GM06990 (cell line): Measurements from ENCODE around the gene TBC1D22A.

ENCODE experiments used
- DNase-seq: peaks from one replicate; pipeline ENCODE4 v3.0.0-alpha.2; 2011; ENCODE audit not compliant: insufficient read length; ENCODE audit errors: extremely low read depth
- H3K27me3 ChIP-seq: replicated peaks from 2 replicates; pipeline ENCODE4 v1.6.0; 2011; ENCODE audit warnings: low read length; ENCODE audit not compliant: control insufficient read depth, insufficient read depth
- H3K36me3 ChIP-seq: 2 replicates; pipeline ENCODE4 v1.5.1; 2011; ENCODE audit warnings: low read length; ENCODE audit not compliant: control insufficient read depth, insufficient read depth
- H3K4me3 ChIP-seq: replicated peaks from 2 replicates; pipeline ENCODE4 v1.5.1; 2011; ENCODE audit warnings: low read depth, mild to moderate bottlenecking, control low read depth, low read length
- TF ChIP-seq, protein P1 (sequence below): IDR thresholded peaks from 2 replicates; pipeline ENCODE4 v1.5.1; 2011; ENCODE audit warnings: low read length, control low read depth, mild to moderate bottlenecking, inconsistent platforms; ENCODE audit not compliant: insufficient read depth, poor library complexity, severe bottlenecking

TBC1D22A gene

DNA sequence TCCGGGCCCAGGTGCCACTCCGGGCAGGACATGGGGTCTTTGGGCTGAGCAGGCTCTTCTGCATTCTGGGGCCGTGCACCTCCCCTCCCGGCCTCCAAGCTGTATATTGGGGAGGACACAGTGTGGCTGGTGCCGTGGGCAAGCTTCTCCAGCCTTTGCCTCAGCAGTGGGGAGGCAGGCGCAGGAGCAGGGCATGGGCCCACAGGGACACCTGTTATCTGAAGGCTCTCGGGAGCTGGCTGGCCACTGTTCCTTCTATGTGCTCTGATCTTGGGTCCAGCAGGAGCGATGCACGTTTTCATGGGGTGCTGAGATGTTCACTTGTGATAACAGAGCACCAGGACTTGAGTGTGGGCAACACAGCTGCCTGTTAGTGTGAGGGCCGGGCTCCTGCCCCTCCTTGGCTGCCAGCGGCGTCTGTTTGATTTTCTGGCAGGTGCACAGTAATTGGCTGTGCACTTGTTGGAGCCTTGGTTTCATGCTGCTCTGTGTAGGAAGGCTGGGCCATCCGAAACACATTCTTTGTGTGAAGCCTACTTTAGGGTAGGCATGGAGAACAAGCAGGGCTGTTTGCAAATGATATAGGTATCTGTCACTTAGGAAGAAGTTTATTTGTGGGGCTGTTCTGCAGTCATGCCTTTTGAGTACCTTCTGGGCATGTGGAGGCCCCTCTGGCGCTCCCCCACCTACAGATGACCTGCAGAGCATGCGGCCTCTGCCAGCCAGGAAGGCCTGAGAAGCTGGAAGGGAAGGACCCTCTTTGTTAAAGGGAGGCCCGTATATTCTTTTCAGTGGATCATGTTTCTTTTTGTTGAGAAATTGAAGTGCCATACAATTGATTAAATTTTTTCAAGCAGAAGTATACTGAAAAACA lies 201.5 kb downstream of the TBC1D22A start:
- DNase-seq: no peak
- Histone ChIP-seq H3K4me3 (no peak overlapping the region), H3K36me3 (no peaks in the 10 kb centered on the region; the same call in none of the 2 replicates), H3K27me3 (no peaks in the 10 kb centered on the region)
- TF ChIP-seq, protein P1, sequence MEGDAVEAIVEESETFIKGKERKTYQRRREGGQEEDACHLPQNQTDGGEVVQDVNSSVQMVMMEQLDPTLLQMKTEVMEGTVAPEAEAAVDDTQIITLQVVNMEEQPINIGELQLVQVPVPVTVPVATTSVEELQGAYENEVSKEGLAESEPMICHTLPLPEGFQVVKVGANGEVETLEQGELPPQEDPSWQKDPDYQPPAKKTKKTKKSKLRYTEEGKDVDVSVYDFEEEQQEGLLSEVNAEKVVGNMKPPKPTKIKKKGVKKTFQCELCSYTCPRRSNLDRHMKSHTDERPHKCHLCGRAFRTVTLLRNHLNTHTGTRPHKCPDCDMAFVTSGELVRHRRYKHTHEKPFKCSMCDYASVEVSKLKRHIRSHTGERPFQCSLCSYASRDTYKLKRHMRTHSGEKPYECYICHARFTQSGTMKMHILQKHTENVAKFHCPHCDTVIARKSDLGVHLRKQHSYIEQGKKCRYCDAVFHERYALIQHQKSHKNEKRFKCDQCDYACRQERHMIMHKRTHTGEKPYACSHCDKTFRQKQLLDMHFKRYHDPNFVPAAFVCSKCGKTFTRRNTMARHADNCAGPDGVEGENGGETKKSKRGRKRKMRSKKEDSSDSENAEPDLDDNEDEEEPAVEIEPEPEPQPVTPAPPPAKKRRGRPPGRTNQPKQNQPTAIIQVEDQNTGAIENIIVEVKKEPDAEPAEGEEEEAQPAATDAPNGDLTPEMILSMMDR: no peak

DNA sequence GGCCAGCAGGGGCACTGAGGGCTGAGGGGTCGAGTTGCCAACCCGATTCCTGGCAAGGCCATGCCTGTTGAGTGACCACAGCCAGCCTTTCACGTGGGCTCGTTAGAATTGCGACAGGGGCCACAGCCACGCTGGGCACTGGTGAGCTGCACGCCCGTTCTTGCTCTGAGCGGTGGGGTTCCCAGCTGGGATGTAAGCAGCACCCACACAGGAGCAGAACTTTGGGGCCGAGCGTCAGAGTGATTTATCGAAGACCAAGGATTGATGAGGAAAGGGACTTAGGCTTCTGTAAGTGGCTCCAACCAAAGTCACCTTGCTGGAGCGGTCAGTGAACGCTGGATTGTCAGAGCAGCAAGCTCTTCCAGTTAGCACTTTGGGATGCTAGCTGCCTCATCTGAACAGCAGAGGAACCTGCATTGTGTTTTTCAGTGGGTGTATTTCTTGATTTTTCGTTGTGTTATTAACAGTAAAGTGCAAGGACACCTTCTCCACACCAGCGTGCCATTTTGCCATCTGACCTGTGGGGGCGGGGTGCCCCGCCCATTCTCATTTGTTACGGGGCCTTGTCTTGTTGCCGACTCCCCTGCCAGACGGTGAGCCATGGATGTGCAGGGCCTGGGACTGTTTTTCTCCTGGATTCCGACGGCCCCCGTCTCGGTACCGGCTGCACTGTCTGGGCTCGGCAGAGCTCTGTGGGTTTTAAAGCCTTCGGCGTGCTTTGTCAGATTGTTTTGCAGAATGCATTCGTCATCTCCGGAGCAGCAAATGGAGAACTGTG lies 202.5 kb downstream of the TBC1D22A start:
- no peaks in the 10 kb centered on the region for H3K27me3 ChIP-seq
- DNase-seq: no peak
- TF ChIP-seq, protein P1: no peak
- no peak overlapping the region for H3K4me3 ChIP-seq
- no peaks in the 10 kb centered on the region; the same call in none of the 2 replicates for H3K36me3 ChIP-seq

DNA sequence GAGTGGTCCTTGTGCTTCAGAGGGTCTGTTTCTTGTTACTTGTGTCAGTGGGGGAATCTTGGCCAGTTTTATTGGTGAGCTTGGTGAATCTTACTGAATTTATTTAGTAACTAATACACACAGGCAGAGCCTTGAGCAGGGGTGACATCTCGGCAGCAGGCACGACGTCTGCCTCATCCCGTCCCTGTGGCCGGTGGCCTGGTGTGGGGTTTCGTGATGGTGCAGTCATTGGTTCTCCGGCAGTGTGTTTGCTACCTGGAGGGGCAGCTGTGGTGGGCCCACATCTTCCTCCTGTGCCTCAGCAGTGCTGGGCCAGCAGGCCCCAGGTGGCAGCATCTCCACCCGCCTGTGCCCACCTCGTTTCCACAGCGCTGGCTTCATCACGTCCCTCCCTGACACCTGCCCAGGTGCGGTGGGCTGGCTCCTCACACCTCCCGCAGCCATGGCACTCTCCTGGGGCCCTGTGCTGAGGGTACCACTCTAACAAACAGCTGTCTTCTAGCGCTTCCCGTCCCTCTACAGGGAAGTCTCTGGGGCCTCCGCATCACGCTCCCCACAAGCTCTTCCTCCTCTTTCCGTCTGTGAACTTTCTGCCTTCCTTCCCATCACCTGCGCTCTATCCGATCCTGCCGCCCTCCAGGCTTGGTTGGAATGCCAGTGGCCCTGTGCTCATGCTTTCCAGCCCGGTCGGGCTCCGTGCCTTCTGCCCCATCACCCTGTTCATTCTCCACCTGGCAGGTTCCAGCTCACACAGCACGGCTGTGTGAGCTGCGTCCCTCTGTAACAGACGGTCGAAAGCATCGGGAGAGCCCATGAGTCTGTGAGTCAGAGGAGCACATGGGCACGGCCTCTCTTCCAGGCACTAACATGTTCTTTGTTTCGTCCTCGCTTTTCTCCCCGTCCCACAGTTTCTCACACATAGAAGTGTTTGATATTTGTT lies 203.4 kb downstream of the TBC1D22A start:
- Histone ChIP-seq H3K27me3 (no peaks in the 10 kb centered on the region), H3K4me3 (no peak overlapping the region), H3K36me3 (no peaks in the 10 kb centered on the region; the same call in 1 of the 2 replicates)
- TF ChIP-seq, protein P1: no peak
- no peak for DNase-seq

DNA sequence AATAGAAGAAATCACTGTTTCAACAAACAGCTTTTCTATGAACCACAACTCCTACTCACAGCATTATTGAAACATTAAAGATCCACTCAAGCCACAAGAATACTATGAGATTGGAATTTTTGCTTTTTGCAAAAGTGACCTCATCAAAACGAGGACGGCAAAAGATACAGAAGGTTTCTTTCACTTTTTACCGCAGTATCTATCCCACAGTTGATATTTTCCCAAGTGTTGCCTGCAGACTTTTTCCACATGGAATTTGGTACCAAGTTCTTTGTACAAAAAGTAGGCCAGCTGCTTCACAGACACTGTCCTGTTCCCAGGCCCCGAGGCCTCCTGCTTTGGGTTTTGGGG lies 204.0 kb downstream of the TBC1D22A start:
- Histone ChIP-seq H3K4me3 (no peak overlapping the region), H3K27me3 (no peaks in the 10 kb centered on the region), H3K36me3 (no peaks in the 10 kb centered on the region; the same call in 1 of the 2 replicates)
- TF ChIP-seq, protein P1: no peak
- no peak for DNase-seq

DNA sequence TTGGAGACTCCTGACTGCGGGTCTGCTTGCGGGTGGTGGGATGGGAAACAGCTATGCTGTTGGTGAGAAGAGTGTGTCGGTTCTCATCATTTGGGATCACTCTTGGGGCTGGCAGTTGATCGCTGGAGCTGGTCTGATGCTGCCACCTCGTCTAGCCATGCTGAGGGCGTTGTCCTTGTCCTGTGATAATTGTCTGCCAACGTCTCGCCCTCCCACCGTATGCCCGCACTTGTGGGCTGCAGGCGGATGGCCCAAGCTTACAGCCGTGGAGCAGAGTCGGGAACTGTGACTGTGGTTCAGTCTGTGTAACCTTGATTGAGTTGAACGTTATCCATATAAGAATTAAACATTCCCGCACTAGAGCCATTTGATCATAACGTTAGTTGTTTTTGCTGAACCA lies 204.4 kb downstream of the TBC1D22A start:
- no peaks in the 10 kb centered on the region; the same call in 1 of the 2 replicates for H3K36me3 ChIP-seq
- H3K27me3 ChIP-seq: no peaks in the 10 kb centered on the region
- DNase-seq: no peak
- no peak overlapping the region for H3K4me3 ChIP-seq
- TF ChIP-seq, protein P1: no peak
